ENCODE results near the gene TOR2A. TPM values are rescaled to one million over a fixed set of nuclear protein-coding genes. Genes with fewer than 3 reads are reported as not detected.
A peak's percentile ranks its signal among the peaks of the same experiment; 100 is the strongest.

The TOR2A gene
- total RNA-seq, 2 donors from 2014 or later: 20.4 to 31.9 TPM

GRCh38 chr9:127714020-127714750 is 20.9 kb downstream of the TOR2A start:
- no peaks in the 10 kb centered on the region for H3K36me3 Mint-ChIP-seq
- peaks cover 24 to 25% of the 10 kb centered on the region in 2 donors for H3K4me1 Mint-ChIP-seq (ENCODE audit: low read depth in 2 of 2)
- H3K27me3 Mint-ChIP-seq: no peaks in the 10 kb centered on the region
- DNase-seq (ENCODE audit: low spot score): no peak
- H3K27ac Mint-ChIP-seq: no peak overlapping the region
- ATAC-seq: no peak
- H3K9me3 Mint-ChIP-seq: no peaks in the 10 kb centered on the region
- peak overlapping the region; percentile 71 for H3K4me3 Mint-ChIP-seq

- peaks cover 25 to 27% of the 10 kb centered on the region in 2 donors for H3K4me1 Mint-ChIP-seq (ENCODE audit: low read depth in 2 of 2)
- ATAC-seq: no peak
- H3K9me3 Mint-ChIP-seq: no peaks in the 10 kb centered on the region
- H3K36me3 Mint-ChIP-seq: no peaks in the 10 kb centered on the region
- H3K27ac Mint-ChIP-seq: no peak overlapping the region
- no peak overlapping the region for H3K4me3 Mint-ChIP-seq
- DNase-seq (ENCODE audit: low spot score): no peak
- H3K27me3 Mint-ChIP-seq: no peaks in the 10 kb centered on the region
Measured at GRCh38 chr9:127712867-127713266, 22.2 kb downstream of the TOR2A start.

GRCh38 chr9:127712371-127712770 is 22.7 kb downstream of the TOR2A start:
- no peak for ATAC-seq
- no peak for DNase-seq (ENCODE audit: low spot score)
- no peaks in the 10 kb centered on the region for H3K27me3 Mint-ChIP-seq
- H3K4me1 Mint-ChIP-seq (ENCODE audit: low read depth in 2 of 2): peaks cover 25 to 31% of the 10 kb centered on the region in 2 donors
- no peaks in the 10 kb centered on the region for H3K9me3 Mint-ChIP-seq
- no peaks in the 10 kb centered on the region for H3K36me3 Mint-ChIP-seq
- no peak overlapping the region for H3K4me3 Mint-ChIP-seq
- no peak overlapping the region for H3K27ac Mint-ChIP-seq

GRCh38 chr9:127711831-127712274 is 23.2 kb downstream of the TOR2A start:
- H3K4me3 Mint-ChIP-seq: no peak overlapping the region
- H3K27me3 Mint-ChIP-seq: no peaks in the 10 kb centered on the region
- no peak for ATAC-seq
- H3K36me3 Mint-ChIP-seq: no peaks in the 10 kb centered on the region
- H3K4me1 Mint-ChIP-seq (ENCODE audit: low read depth in 2 of 2): peaks cover 25 to 31% of the 10 kb centered on the region in 2 donors
- no peaks in the 10 kb centered on the region for H3K9me3 Mint-ChIP-seq
- no peak for DNase-seq (ENCODE audit: low spot score)
- H3K27ac Mint-ChIP-seq: no peak overlapping the region

- ATAC-seq (no peak), DNase-seq (ENCODE audit: low spot score) (no peak)
- Mint-ChIP-seq H3K27ac (peak overlapping the region in 1 of 2 donors; percentile 35), H3K27me3 (no peaks in the 10 kb centered on the region), H3K36me3 (no peaks in the 10 kb centered on the region), H3K4me3 (peak overlapping the region; percentile 22), H3K9me3 (no peaks in the 10 kb centered on the region), H3K4me1 (ENCODE audit: low read depth in 2 of 2) (peaks cover 25 to 31% of the 10 kb centered on the region in 2 donors)
Measured at GRCh38 chr9:127711226-127711701, 23.8 kb downstream of the TOR2A start.

GRCh38 chr9:127710204-127710783 is 24.8 kb downstream of the TOR2A start:
- no peaks in the 10 kb centered on the region for H3K27me3 Mint-ChIP-seq
- no peak for ATAC-seq
- H3K4me3 Mint-ChIP-seq: no peak overlapping the region
- H3K36me3 Mint-ChIP-seq: no peaks in the 10 kb centered on the region
- H3K27ac Mint-ChIP-seq: no peak overlapping the region
- H3K9me3 Mint-ChIP-seq: no peaks in the 10 kb centered on the region
- peaks cover 16 to 23% of the 10 kb centered on the region in 2 donors for H3K4me1 Mint-ChIP-seq (ENCODE audit: low read depth in 2 of 2)
- DNase-seq (ENCODE audit: low spot score): no peak

GRCh38 chr9:127708952-127709587 is 26.0 kb downstream of the TOR2A start:
- no peak overlapping the region for H3K27ac Mint-ChIP-seq
- H3K9me3 Mint-ChIP-seq: no peaks in the 10 kb centered on the region
- no peaks in the 10 kb centered on the region for H3K36me3 Mint-ChIP-seq
- DNase-seq (ENCODE audit: low spot score) (no peak), ATAC-seq (no peak)
- peaks cover 14 to 23% of the 10 kb centered on the region in 2 donors for H3K4me1 Mint-ChIP-seq (ENCODE audit: low read depth in 2 of 2)
- H3K27me3 Mint-ChIP-seq: no peaks in the 10 kb centered on the region
- no peak overlapping the region for H3K4me3 Mint-ChIP-seq

GRCh38 chr9:127707766-127708165 is 27.3 kb downstream of the TOR2A start:
- no peaks in the 10 kb centered on the region for H3K9me3 Mint-ChIP-seq
- no peaks in the 10 kb centered on the region for H3K27me3 Mint-ChIP-seq
- H3K4me3 Mint-ChIP-seq: no peak overlapping the region
- H3K36me3 Mint-ChIP-seq: no peaks in the 10 kb centered on the region
- no peak for DNase-seq (ENCODE audit: low spot score)
- ATAC-seq: peak; percentile 34 to 49
- H3K4me1 Mint-ChIP-seq (ENCODE audit: low read depth in 2 of 2): peaks cover 19 to 26% of the 10 kb centered on the region in 2 donors
- no peak overlapping the region for H3K27ac Mint-ChIP-seq

GRCh38 chr9:127706836-127707241 is 28.3 kb downstream of the TOR2A start, which contains the start of gene CFAP157:
Gene CFAP157, plus strand, starts transcription at chr9:127706988. Its CDS starts 44 bp downstream, at chr9:127707032.
- no peak within 1 kb of the TSS for H3K4me3 Mint-ChIP-seq
- H3K27ac Mint-ChIP-seq: no peak within 1 kb of the TSS
- no peaks in the 10 kb centered on the region for H3K36me3 Mint-ChIP-seq
- H3K9me3 Mint-ChIP-seq: no peaks in the 10 kb centered on the region
- DNase-seq (ENCODE audit: low spot score) (no peak), ATAC-seq (no peak)
- H3K4me1 Mint-ChIP-seq (ENCODE audit: low read depth in 2 of 2): peaks cover 19 to 22% of the 10 kb centered on the region in 2 donors
- H3K27me3 Mint-ChIP-seq: no peaks in the 10 kb centered on the region

GRCh38 chr9:127705577-127706379 is 29.3 kb downstream of the TOR2A start:
- Mint-ChIP-seq H3K4me3 (no peak overlapping the region), H3K4me1 (ENCODE audit: low read depth in 2 of 2) (peaks cover 11 to 16% of the 10 kb centered on the region in 2 donors), H3K36me3 (no peaks in the 10 kb centered on the region), H3K27me3 (no peaks in the 10 kb centered on the region), H3K9me3 (no peaks in the 10 kb centered on the region), H3K27ac (no peak overlapping the region)
- DNase-seq (ENCODE audit: low spot score): no peak
- no peak for ATAC-seq

GRCh38 chr9:127703289-127703946 is 31.7 kb downstream of the TOR2A start:
- Mint-ChIP-seq H3K27me3 (no peaks in the 10 kb centered on the region), H3K27ac (no peak overlapping the region), H3K4me3 (no peak overlapping the region), H3K36me3 (no peaks in the 10 kb centered on the region), H3K4me1 (ENCODE audit: low read depth in 2 of 2) (peaks cover 16 to 19% of the 10 kb centered on the region in 2 donors), H3K9me3 (no peaks in the 10 kb centered on the region)
- no peak for ATAC-seq
- no peak for DNase-seq (ENCODE audit: low spot score)

- H3K4me1 Mint-ChIP-seq (ENCODE audit: low read depth in 2 of 2): peaks cover 15 to 16% of the 10 kb centered on the region in 2 donors
- no peaks in the 10 kb centered on the region for H3K9me3 Mint-ChIP-seq
- no peaks in the 10 kb centered on the region for H3K27me3 Mint-ChIP-seq
- H3K27ac Mint-ChIP-seq: peak overlapping the region; percentile 49 to 95
- ATAC-seq (no peak), DNase-seq (ENCODE audit: low spot score) (no peak)
- peak overlapping the region; percentile 38 for H3K4me3 Mint-ChIP-seq
- H3K36me3 Mint-ChIP-seq: no peaks in the 10 kb centered on the region
Measured at GRCh38 chr9:127700594-127701255, 34.4 kb downstream of the TOR2A start.

Measured in natural killer cell treated with Interleukin-12 subunit alpha and Interleukin-12 subunit beta and Interleukin-15 and Interleukin-18, amount 100 ng/mL, for 72 hours (primary cell).